ENCODE data around the gene SLC1A3. TPM values are rescaled to one million over a fixed set of nuclear protein-coding genes. Genes with fewer than 3 reads are reported as not detected.
A peak's percentile ranks its signal among the peaks of the same experiment; 100 is the strongest.

SLC1A3 gene
- total RNA-seq, 1 experiment from 2014 or later: 28.9 TPM

GRCh38 chr5:36706662-36707061, 100.3 kb downstream of the SLC1A3 start:
- Histone ChIP-seq H3K4me1 (ENCODE audit: insufficient read depth, low read length, poor library complexity, severe bottlenecking) (no peaks in the 10 kb centered on the region), H3K27me3 (replicated peaks; ENCODE audit: insufficient read depth, low read depth, low read length, poor library complexity) (no peaks in the 10 kb centered on the region), H3K36me3 (ENCODE audit: insufficient read depth, low read length, poor library complexity, severe bottlenecking) (no peaks in the 10 kb centered on the region), H3K4me3 (ENCODE audit: low read depth, low read length, poor library complexity, severe bottlenecking) (no peak overlapping the region), H3K27ac (ENCODE audit: low read depth, low read length, poor library complexity, severe bottlenecking) (no peak overlapping the region), H3K9me3 (ENCODE audit: low read depth, low read length, poor library complexity, severe bottlenecking) (no peaks in the 10 kb centered on the region)
- CTCF ChIA-PET: no interaction called here
- BruUV-seq (replicated peaks): no TSS peak
- POLR2A ChIA-PET (ENCODE audit: low non-redundant PET): no interaction called here
- no peak for TF ChIP-seq EZH2 (IDR thresholded peaks at IDR 0.05; ENCODE audit: borderline replicate concordance, low read depth, low read length, poor library complexity, severe bottlenecking)
- TF ChIP-seq CTCF (conservative IDR thresholded peaks at IDR 0.05; ENCODE audit: low read depth, low read length): no peak
- intact Hi-C loops (cut with micrococcal nuclease; ENCODE audit: unreplicated experiment): no loop called here
- no peak for DNase-seq (ENCODE audit: low spot score)

GRCh38 chr5:36708996-36709395, 102.6 kb downstream of the SLC1A3 start:
- Histone ChIP-seq H3K27me3 (replicated peaks; ENCODE audit: insufficient read depth, low read depth, low read length, poor library complexity) (no peaks in the 10 kb centered on the region), H3K4me1 (ENCODE audit: insufficient read depth, low read length, poor library complexity, severe bottlenecking) (no peaks in the 10 kb centered on the region), H3K27ac (ENCODE audit: low read depth, low read length, poor library complexity, severe bottlenecking) (no peak overlapping the region), H3K9me3 (ENCODE audit: low read depth, low read length, poor library complexity, severe bottlenecking) (no peaks in the 10 kb centered on the region), H3K36me3 (ENCODE audit: insufficient read depth, low read length, poor library complexity, severe bottlenecking) (no peaks in the 10 kb centered on the region), H3K4me3 (ENCODE audit: low read depth, low read length, poor library complexity, severe bottlenecking) (no peak overlapping the region)
- TF ChIP-seq EZH2 (IDR thresholded peaks at IDR 0.05; ENCODE audit: borderline replicate concordance, low read depth, low read length, poor library complexity, severe bottlenecking) (no peak), CTCF (conservative IDR thresholded peaks at IDR 0.05; ENCODE audit: low read depth, low read length) (peak; percentile 36)
- POLR2A ChIA-PET (ENCODE audit: low non-redundant PET): interaction anchor here (0.6 kb wide), 1 partner anchor 922 kb away, joined by 3 read pairs; no protein-coding TSS in a partner anchor
- CTCF ChIA-PET: no interaction called here
- BruUV-seq (replicated peaks): no TSS peak
- DNase-seq (ENCODE audit: low spot score): no peak
- intact Hi-C loops (cut with micrococcal nuclease; ENCODE audit: unreplicated experiment): no loop called here

DNA sequence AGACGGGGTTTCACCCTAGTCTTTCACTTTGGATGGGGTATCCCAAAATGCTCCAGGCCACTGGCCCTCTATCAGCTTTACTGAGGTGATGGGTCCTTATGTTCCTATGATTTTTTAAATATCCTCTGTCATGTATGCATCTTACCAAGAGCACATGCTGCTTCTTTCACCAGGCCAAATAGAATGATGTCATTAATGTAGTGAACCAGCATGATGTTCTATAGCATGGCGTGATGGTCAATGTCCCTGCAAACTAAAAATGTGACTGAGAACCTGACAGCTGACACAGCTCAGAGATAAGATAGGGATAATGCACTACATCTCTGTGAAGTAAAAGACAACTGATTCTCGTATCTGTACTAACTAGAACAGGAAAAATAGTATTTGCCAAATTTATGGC, 103.6 kb downstream of the SLC1A3 start:
- H3K4me3 ChIP-seq (ENCODE audit: low read depth, low read length, poor library complexity, severe bottlenecking): no peak overlapping the region
- ChIA-PET CTCF (no interaction called here), POLR2A (ENCODE audit: low non-redundant PET) (no interaction called here)
- BruUV-seq (replicated peaks): no TSS peak
- H3K9me3 ChIP-seq (ENCODE audit: low read depth, low read length, poor library complexity, severe bottlenecking): no peaks in the 10 kb centered on the region
- intact Hi-C loops (cut with micrococcal nuclease; ENCODE audit: unreplicated experiment): no loop called here
- TF ChIP-seq CTCF (conservative IDR thresholded peaks at IDR 0.05; ENCODE audit: low read depth, low read length): no peak
- TF ChIP-seq EZH2 (IDR thresholded peaks at IDR 0.05; ENCODE audit: borderline replicate concordance, low read depth, low read length, poor library complexity, severe bottlenecking): no peak
- no peak overlapping the region for H3K27ac ChIP-seq (ENCODE audit: low read depth, low read length, poor library complexity, severe bottlenecking)
- no peaks in the 10 kb centered on the region for H3K36me3 ChIP-seq (ENCODE audit: insufficient read depth, low read length, poor library complexity, severe bottlenecking)
- no peak for DNase-seq (ENCODE audit: low spot score)
- H3K27me3 ChIP-seq (replicated peaks; ENCODE audit: insufficient read depth, low read depth, low read length, poor library complexity): no peaks in the 10 kb centered on the region
- no peaks in the 10 kb centered on the region for H3K4me1 ChIP-seq (ENCODE audit: insufficient read depth, low read length, poor library complexity, severe bottlenecking)

All from A673 (cell line).